Peyer's patch (tissue), 4 donors: ENCODE results near the gene DCUN1D3. TPM values are rescaled to one million over a fixed set of nuclear protein-coding genes. Genes with fewer than 3 reads are reported as not detected.
A peak's percentile ranks its signal among the peaks of the same experiment; 100 is the strongest.
"Not testable (repeated sequence)": the region's sequence is repeated elsewhere in the genome, so short reads cannot be mapped to it uniquely, and the experiment has no call there.

Experiments used
- DNase-seq, 3 donors: peaks; one replicate each; pipeline ENCODE4 v3.0.0-alpha.2; 2017 to 2019
- H3K27ac ChIP-seq, 4 donors: fragments of 200-600 bp; sonication (generic); one replicate each; pipeline ENCODE4 v1.5.1; 2016 to 2019
- H3K27me3 ChIP-seq, 2 donors: fragments of 200-600 bp; sonication (generic); one replicate each; pipeline ENCODE4 v1.5.1; 2019
- H3K36me3 ChIP-seq, 3 donors: fragments of 200-600 bp; sonication (generic); one replicate each; pipeline ENCODE4 v1.5.1; 2016 to 2019
- H3K4me1 ChIP-seq, 4 donors: fragments of 200-600 bp; sonication (generic); one replicate each; pipeline ENCODE4 v1.5.1; 2016 to 2019
- H3K4me3 ChIP-seq, 4 donors: fragments of 200-600 bp; sonication (generic); 1 replicate in 3 of 4; 2 replicates in 1 of 4; pipeline ENCODE4 v1.5.1; 2016 to 2019; ENCODE audit warnings: mild to moderate bottlenecking in 1 of 4
- H3K9me3 ChIP-seq, 4 donors: fragments of 200-600 bp; sonication (generic); one replicate each; pipeline ENCODE4 v1.5.1; 2016 to 2019; ENCODE audit warnings: mild to moderate bottlenecking in 1 of 4
- POLR2A ChIP-seq, 2 donors: fragments of 450-650 bp; IDR thresholded peaks; one replicate each; pipeline ENCODE4 v1.5.1; 2017; ENCODE audit warnings: antibody characterized with exemption in 2 of 2, mild to moderate bottlenecking in 2 of 2, moderate library complexity in 2 of 2
- total RNA-seq, 4 donors: library from RNA; depleted of rRNA; stranded (reverse); fragments of >200 nt; gene quantifications; one replicate each; pipeline ENCODE4 v1.1.0, GENCODE V29; 2016
- TF ChIP-seq, protein P1 (sequence below), 6 experiments: fragments of 450-650 bp in 4 of 6; fragments of 200-600 bp in 2 of 6; sonication (generic) in 1 of 6; IDR thresholded peaks; one replicate each; pipeline ENCODE4 v1.5.1; 2017 to 2019; ENCODE audit warnings: antibody characterized with exemption in 6 of 6, mild to moderate bottlenecking in 3 of 6, moderate library complexity in 1 of 6

Gene DCUN1D3
- total RNA-seq, 4 donors from 2014 or later: 6.5 to 12.2 (median 9.5) TPM

DNA sequence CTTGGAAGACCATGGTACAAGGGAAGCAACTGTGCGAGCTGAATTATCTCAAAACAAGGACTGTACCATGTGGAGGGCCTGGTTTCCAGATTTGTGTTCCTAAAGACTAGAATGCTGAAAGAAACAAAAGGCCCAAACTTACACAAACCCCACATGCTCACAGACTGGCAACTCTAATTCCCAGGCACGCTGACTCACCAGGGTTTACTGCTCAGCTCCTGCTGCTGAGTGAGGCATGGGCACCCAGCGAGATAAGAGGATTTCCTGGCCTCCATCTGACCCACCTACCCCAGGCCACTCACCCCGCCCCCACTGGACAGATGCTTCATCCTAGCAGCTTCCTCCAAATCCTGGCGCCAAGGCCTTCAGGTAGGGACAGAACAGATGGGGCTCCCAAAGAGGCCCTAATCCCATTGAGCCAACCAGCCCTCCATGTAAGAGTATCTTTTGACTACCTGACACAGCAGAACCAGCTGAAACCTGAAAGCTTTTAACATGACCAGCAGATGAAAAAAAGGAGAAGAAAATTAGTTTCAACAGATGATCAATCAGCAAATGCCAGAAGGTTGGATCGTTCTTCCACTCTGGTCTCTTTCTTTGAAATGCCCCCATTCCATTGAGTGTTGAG is 33.9 kb downstream of the DCUN1D3 start:
- Histone ChIP-seq H3K27me3 (no peaks in the 10 kb centered on the region), H3K4me1 (peaks cover 0 to 44% (median 0%) of the 10 kb centered on the region in 4 donors), H3K27ac (peak overlapping the region in 1 of 4 donors; percentile 29), H3K4me3 (no peak overlapping the region), H3K36me3 (peaks cover 0 to 10% (median 0%) of the 10 kb centered on the region in 3 donors), H3K9me3 (no peaks in the 10 kb centered on the region)
- DNase-seq: no peak
- TF ChIP-seq, protein P1, sequence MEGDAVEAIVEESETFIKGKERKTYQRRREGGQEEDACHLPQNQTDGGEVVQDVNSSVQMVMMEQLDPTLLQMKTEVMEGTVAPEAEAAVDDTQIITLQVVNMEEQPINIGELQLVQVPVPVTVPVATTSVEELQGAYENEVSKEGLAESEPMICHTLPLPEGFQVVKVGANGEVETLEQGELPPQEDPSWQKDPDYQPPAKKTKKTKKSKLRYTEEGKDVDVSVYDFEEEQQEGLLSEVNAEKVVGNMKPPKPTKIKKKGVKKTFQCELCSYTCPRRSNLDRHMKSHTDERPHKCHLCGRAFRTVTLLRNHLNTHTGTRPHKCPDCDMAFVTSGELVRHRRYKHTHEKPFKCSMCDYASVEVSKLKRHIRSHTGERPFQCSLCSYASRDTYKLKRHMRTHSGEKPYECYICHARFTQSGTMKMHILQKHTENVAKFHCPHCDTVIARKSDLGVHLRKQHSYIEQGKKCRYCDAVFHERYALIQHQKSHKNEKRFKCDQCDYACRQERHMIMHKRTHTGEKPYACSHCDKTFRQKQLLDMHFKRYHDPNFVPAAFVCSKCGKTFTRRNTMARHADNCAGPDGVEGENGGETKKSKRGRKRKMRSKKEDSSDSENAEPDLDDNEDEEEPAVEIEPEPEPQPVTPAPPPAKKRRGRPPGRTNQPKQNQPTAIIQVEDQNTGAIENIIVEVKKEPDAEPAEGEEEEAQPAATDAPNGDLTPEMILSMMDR (IDR thresholded peaks at IDR 0.05): no peak
- no peak for TF ChIP-seq POLR2A (IDR thresholded peaks at IDR 0.05)

DNA sequence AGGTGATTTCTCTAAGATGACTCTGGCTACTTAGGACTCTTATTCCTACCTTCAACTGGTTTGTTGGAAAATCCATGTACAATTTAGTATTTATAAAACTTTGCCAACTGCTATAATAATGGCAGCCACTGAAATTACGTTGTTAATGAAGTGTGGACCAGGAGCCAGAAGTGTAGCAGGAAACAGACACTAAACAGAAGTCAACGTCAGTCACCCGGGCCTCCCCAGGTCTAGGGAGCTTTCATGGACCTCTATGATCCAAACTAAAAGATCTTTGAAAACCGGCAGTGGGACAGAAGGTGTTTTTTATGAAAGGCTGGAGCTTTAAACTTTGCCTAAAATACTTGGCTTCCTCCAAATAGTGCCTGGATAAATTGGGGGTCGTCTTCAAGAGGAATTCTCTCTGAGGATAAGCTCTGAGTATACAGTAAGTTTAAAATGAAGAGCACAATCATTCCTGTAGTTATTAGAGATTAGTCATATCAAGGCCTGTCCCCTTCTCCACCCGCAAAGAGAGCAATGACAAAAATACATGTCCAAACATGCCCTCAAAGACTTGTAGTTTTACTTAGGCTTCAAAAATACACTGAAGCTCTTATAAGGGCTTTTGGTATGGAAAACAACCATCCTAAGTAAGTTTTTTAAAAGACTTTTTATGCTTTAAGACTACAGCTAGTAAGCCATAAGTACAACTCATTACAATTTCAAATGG is 34.6 kb downstream of the DCUN1D3 start:
- no peak for DNase-seq
- H3K4me3 ChIP-seq: no peak overlapping the region
- H3K9me3 ChIP-seq: no peaks in the 10 kb centered on the region
- TF ChIP-seq POLR2A (IDR thresholded peaks at IDR 0.05): no peak
- TF ChIP-seq, protein P1 (IDR thresholded peaks at IDR 0.05): no peak
- H3K27ac ChIP-seq: peak overlapping the region in 1 of 4 donors; percentile 30
- H3K36me3 ChIP-seq: peaks cover 0 to 15% (median 0%) of the 10 kb centered on the region in 3 donors
- H3K4me1 ChIP-seq: peaks cover 0 to 40% (median 0%) of the 10 kb centered on the region in 4 donors
- H3K27me3 ChIP-seq: no peaks in the 10 kb centered on the region

DNA sequence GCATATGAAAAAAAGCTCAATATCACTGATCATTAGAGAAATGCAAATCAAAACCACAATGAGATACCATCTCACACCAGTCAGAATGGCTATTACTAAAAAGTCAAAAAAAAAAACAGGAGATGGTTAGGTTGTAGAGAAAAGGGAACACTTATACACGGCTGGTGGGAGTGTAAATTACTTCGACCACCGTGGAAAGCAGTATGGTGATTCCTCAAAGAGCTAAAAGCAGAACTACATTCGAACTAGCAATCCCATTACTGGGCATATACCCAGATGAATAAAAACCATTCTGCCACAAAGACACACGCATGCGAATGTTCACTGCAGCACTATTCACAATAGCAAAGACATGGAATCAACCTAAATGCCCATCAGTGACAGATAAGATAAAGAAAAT is 35.8 kb downstream of the DCUN1D3 start:
- not testable (repeated sequence) for H3K4me3 ChIP-seq, H3K27me3 ChIP-seq, H3K27ac ChIP-seq, DNase-seq, H3K9me3 ChIP-seq
- H3K36me3 ChIP-seq: peaks cover 0 to 24% (median 0%) of the 10 kb centered on the region in 3 donors
- H3K4me1 ChIP-seq: peaks cover 0 to 33% (median 0%) of the 10 kb centered on the region in 4 donors

DNA sequence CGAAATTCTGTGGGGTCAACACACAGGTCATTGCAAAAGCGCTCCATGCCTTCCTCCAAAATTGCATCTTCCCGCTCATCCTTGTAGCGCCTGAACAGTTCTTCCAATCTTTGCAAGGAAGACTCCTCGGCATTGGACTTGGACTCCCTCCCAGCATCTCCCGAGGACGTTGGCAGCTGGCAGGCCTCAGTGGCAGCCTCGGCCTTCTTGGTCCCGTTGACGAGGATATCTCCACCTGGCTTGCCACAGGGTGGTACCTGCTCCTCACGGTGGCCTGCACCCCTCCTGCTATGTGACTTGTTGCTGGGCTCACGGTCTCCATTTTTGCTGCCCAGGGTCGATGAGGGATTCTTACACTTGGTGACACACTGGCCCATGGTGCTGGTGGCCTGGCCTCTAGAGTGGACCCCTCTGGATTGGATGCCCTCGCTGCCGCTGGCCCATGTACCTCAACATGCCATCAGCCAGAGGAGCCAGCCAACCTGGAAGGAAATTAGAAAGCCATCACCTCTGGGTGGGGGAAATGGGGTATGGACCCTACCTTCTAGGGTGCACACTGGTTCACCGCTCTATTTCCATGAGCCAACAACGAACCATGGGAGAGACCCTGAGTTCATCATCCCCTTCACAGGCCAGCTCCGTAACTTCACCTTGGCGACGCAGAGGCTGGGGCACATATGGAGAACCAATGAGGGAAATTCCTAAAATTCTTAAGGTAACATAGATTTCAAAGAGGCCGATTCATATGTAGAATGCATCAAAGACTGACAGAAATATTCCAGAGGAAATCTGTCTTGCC is 37.8 kb downstream of the DCUN1D3 start:
- no peak for DNase-seq
- no peaks in the 10 kb centered on the region for H3K27me3 ChIP-seq
- H3K27ac ChIP-seq: no peak overlapping the region
- no peak for TF ChIP-seq POLR2A (IDR thresholded peaks at IDR 0.05)
- TF ChIP-seq, protein P1 (IDR thresholded peaks at IDR 0.05): no peak
- no peaks in the 10 kb centered on the region for H3K9me3 ChIP-seq
- H3K4me3 ChIP-seq: no peak overlapping the region
- H3K4me1 ChIP-seq: peaks cover 0 to 20% (median 0%) of the 10 kb centered on the region in 4 donors
- peaks cover 0 to 29% (median 0%) of the 10 kb centered on the region in 3 donors for H3K36me3 ChIP-seq

DNA sequence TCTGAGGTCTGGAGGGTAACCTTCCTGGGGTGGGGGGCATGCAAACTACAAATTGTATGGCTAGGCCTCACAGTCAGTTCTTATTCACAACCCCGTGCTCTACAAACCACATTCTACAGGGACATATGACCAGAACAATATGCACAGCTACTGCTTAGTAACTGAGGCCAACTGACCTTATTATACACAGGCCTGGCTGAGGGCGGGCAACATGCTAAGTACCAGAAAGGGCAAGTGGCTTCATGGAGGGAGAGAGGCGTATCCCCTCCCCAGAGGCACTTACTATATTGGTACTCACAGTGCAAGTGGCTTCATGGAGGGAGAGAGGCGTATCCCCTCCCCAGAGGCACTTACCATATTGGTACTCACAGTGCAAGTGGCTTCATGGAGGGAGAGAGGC is 39.2 kb downstream of the DCUN1D3 start:
- H3K36me3 ChIP-seq: peaks cover 0 to 29% (median 0%) of the 10 kb centered on the region in 3 donors
- not testable (repeated sequence) for DNase-seq, H3K4me1 ChIP-seq

DNA sequence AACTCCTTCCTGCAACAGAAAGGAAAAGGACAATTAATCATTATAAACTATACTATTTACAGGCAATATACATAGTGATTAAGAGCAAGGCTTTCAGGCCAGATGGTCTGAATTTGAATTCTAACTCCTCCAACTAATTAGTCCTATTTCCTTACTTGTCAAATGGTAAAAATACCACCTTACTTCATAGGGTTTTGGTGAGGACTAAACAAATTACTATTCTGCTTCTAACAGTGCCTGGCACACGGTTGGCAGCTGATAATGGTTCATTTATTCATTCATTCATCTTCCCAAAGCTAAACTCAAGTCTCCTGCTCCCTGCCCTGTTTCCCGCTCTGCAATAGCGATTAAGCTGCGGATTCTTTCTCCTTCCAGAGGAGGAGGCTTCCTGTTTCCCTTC is 39.8 kb downstream of the DCUN1D3 start:
- no peak for TF ChIP-seq POLR2A (IDR thresholded peaks at IDR 0.05)
- TF ChIP-seq, protein P1 (IDR thresholded peaks at IDR 0.05): no peak
- Histone ChIP-seq H3K4me1 (peaks cover 0 to 1% (median 0%) of the 10 kb centered on the region in 4 donors), H3K9me3 (no peaks in the 10 kb centered on the region), H3K36me3 (peaks cover 0 to 30% (median 0%) of the 10 kb centered on the region in 3 donors), H3K27me3 (no peaks in the 10 kb centered on the region), H3K4me3 (no peak overlapping the region), H3K27ac (no peak overlapping the region)
- no peak for DNase-seq

More for the DNA sequence above, 39.2 kb downstream of the DCUN1D3 start:
- not testable (repeated sequence) for H3K27ac ChIP-seq, H3K9me3 ChIP-seq, H3K4me3 ChIP-seq, H3K27me3 ChIP-seq
